AG04450 (cell line): ENCODE results near the gene CYP11A1. TPM values are rescaled to one million over a fixed set of nuclear protein-coding genes. Genes with fewer than 3 reads are reported as not detected.

Experiments
- CTCF ChIA-PET: fragments of 300-600, 350-600 bp; formaldehyde crosslinking; extraction: SDS; loops from one replicate; lab custom pipeline; 2022; ENCODE audit warnings: antibody characterized with exemption, inconsistent platforms; lab: Charles Lee
- POLR2A ChIA-PET: fragments of 350-600 bp; formaldehyde crosslinking; extraction: SDS; loops from one replicate; lab custom pipeline; 2021; ENCODE audit warnings: antibody characterized with exemption, inconsistent platforms; lab: Yijun Ruan, JAX
- DNase-seq: peaks from one replicate; pipeline ENCODE4 v3.0.0-alpha.2; 2011; ENCODE audit warnings: low read depth, low spot score
- H3K27ac ChIP-seq: one replicate; pipeline ENCODE4 v1.5.1; 2012; ENCODE audit warnings: low read depth, low read length, control low read depth
- H3K27me3 ChIP-seq: one replicate; pipeline ENCODE4 v1.6.0; 2012; ENCODE audit warnings: low read length; ENCODE audit not compliant: control insufficient read depth, insufficient read depth
- H3K4me3 ChIP-seq: 2 replicates; pipeline ENCODE4 v1.5.1; 2011; ENCODE audit warnings: mild to moderate bottlenecking, low read depth, low read length, control low read depth
- H3K9me3 ChIP-seq: 2 replicates; pipeline ENCODE4 v1.5.1; 2012; ENCODE audit warnings: low read length; ENCODE audit not compliant: control insufficient read depth, insufficient read depth
- polyA plus RNA-seq: library from polyadenylated mRNA; depleted of rRNA; stranded (reverse); fragments of >200 nt; gene quantifications from 2 replicates; pipeline ENCODE4 v1.2.3, GENCODE V29; 2011
- TF ChIP-seq, protein P1 (sequence below): IDR thresholded peaks from 2 replicates; pipeline ENCODE4 v1.5.1; 2011; ENCODE audit warnings: low read depth, low read length, control low read depth, inconsistent platforms

The CYP11A1 gene
- polyA plus RNA-seq, 1 experiment = 0.14 TPM

DNA sequence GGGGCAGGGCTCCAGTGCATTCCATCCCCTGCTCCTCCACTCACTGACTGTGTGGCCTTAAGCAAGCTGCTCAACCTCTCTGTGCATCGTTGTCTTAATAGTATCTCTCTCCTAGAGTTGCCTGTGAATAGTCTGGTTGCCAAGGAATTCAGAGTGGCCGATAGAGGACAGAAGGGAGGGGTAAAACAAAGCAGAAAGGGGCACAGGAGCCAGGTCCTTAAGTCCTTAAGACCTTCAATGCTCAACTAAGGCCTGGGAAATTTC, 13.7 kb upstream of the CYP11A1 start:
- ChIA-PET POLR2A (no interaction called here), CTCF (interaction anchor here (0.6 to 5.6 kb wide), 6 partner anchors 43 to 254 kb away, joined by 3 to 209 read pairs (median 6); partner anchors contain the start of gene SEMA7A)
- H3K27ac ChIP-seq = no peak overlapping the region
- TF ChIP-seq, protein P1, sequence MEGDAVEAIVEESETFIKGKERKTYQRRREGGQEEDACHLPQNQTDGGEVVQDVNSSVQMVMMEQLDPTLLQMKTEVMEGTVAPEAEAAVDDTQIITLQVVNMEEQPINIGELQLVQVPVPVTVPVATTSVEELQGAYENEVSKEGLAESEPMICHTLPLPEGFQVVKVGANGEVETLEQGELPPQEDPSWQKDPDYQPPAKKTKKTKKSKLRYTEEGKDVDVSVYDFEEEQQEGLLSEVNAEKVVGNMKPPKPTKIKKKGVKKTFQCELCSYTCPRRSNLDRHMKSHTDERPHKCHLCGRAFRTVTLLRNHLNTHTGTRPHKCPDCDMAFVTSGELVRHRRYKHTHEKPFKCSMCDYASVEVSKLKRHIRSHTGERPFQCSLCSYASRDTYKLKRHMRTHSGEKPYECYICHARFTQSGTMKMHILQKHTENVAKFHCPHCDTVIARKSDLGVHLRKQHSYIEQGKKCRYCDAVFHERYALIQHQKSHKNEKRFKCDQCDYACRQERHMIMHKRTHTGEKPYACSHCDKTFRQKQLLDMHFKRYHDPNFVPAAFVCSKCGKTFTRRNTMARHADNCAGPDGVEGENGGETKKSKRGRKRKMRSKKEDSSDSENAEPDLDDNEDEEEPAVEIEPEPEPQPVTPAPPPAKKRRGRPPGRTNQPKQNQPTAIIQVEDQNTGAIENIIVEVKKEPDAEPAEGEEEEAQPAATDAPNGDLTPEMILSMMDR = no peak
- no peaks in the 10 kb centered on the region for H3K9me3 ChIP-seq
- H3K4me3 ChIP-seq = no peak overlapping the region
- H3K27me3 ChIP-seq = no peaks in the 10 kb centered on the region
- DNase-seq = no peak

DNA sequence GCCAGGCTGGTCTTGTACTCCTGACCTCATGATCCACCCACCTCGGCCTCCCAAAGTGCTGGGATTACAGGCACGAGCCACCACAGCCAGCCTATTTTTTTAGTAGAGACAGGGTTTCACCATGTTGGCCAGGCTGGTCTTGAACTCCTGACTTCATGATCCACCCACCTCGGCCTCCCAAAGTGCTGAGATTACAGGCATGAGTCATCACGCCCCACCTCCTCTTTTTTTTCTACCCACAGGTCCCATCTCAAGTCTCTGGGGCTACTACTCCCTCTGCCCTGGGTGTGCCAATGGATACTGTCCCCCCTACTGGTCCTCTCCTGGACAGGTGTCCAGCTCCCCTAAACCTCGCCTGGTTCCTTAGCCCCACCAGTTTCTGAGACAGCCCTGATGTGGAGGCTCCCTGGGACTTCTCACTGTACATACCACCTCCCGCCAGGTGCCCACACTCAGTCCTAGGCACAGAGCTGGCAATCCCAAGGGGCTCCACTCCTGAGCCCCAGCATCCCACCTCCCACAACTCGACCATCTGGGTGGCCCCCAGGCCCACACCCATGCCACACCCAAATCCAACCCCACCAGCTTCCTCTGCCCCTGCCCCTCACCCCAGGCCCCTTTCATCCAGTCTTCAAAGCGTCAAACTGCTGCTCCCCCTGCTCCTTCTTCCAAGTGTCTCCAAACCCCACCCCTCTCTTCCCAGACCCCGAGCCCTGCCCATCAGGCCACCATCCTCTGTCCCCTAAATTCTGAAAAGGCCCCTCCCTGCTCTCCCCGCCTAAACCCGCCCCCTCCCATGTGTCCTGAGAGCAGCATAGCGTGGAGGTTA, 13.1 kb upstream of the CYP11A1 start:
- Histone ChIP-seq H3K9me3 (no peaks in the 10 kb centered on the region), H3K27ac (no peak overlapping the region), H3K27me3 (no peaks in the 10 kb centered on the region), H3K4me3 (no peak overlapping the region)
- ChIA-PET POLR2A (no interaction called here), CTCF (interaction anchor here (0.5 to 5.6 kb wide), 4 partner anchors 59 to 254 kb away, joined by 3 to 209 read pairs (median 10); partner anchors contain the start of gene SEMA7A)
- DNase-seq = no peak
- TF ChIP-seq, protein P1 = no peak

DNA sequence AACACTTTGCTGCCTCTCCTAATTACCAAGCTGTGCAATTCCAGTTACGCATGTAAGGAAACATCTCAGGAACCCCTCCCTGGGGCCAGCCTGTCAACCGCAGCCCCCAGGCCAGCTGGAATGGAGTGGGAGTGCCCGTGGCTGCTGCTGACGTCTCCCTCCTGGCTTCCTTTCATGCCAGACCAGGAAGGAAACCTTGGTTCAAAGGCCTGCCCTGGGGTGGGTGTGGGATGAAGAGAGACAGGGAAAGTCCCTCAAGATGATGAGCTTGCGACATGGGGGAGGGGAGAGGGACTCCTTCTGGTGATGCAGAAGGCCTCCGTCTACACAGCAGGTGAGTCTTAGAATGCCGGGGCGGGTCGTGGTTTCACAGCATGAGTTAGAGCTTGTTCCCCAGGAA, 11.4 kb upstream of the CYP11A1 start:
- H3K27me3 ChIP-seq = no peaks in the 10 kb centered on the region
- no peak for DNase-seq
- TF ChIP-seq, protein P1 = no peak
- CTCF ChIA-PET = interaction anchor here (0.6 to 2.4 kb wide), 8 partner anchors 16 to 403 kb away, joined by 3 to 16 read pairs (median 4); partner anchors contain the start of gene CSK
- H3K4me3 ChIP-seq = no peak overlapping the region
- POLR2A ChIA-PET = interaction anchor here (0.9 kb wide), 1 partner anchor 55 kb away, joined by 3 read pairs; no protein-coding TSS in a partner anchor
- no peak overlapping the region for H3K27ac ChIP-seq
- no peaks in the 10 kb centered on the region; the same call in 1 of the 2 replicates for H3K9me3 ChIP-seq

DNA sequence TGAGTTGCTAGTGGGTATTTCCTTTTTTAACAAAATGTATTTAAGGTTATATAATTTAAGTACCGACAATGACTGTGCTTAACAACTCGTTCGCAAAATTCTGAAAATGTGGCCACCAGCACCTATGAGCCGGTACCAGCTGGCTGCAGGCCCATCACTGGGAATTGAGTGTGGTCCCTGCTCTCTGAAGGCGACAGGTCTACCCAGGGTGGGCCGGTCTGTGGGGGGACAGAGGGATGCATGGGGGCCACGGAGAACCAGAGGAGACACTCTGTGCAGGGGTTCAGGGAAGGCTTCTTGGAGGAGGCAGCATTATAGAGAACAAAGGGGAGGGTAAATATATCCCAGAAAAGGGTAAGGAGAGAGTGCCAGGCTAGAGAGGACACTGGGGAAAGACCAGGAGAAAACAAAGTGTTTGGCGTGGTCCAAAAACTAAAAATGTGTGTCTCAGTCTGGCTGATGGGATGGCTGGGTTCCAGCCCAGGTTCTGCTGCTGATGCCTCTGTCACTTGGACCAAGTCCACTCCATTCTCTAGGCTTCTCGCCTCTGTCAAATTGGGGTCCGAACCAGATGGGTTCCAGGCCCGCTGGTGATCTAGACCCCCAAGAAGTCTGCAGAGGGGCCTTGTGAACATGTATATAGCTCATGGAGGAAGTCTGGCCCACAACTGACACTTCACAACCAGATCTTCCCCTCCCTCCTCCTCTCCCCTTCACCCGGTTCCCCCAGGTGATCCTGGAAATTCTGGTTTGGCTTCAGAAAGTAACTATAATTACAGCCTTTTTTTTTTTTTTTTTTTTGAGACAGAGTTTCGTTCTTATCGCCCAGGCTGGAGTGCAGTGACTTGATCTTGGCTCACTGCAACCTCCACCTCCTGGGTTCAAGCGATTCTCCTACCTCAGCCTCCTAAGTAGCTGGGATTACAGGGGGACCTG, 10.7 kb upstream of the CYP11A1 start:
- no peak for DNase-seq
- Histone ChIP-seq H3K27me3 (peaks cover 5% of the 10 kb centered on the region), H3K27ac (no peak overlapping the region), H3K9me3 (no peaks in the 10 kb centered on the region; the same call in 1 of the 2 replicates), H3K4me3 (no peak overlapping the region)
- POLR2A ChIA-PET = interaction anchor here (0.9 kb wide), 1 partner anchor 56 kb away, joined by 3 read pairs; no protein-coding TSS in a partner anchor
- CTCF ChIA-PET = interaction anchor here (0.6 to 2.4 kb wide), 9 partner anchors 17 to 404 kb away, joined by 3 to 16 read pairs (median 4); partner anchors contain the start of gene CSK
- TF ChIP-seq, protein P1 = no peak
